ENCODE data around the gene TTC6. TPM values are rescaled to one million over a fixed set of nuclear protein-coding genes. Genes with fewer than 3 reads are reported as not detected.

TTC6 gene
- polyA plus RNA-seq, 1 experiment = not detected

- Histone ChIP-seq H3K36me3 (ENCODE audit: control insufficient read depth, insufficient read depth, low read length) (no peaks in the 10 kb centered on the region), H3K27me3 (ENCODE audit: control insufficient read depth, insufficient read depth, low read length) (no peaks in the 10 kb centered on the region), H3K4me3 (ENCODE audit: low read depth, low read length) (no peak overlapping the region)
- no peak for DNase-seq (ENCODE audit: low read depth)
- no peak for TF ChIP-seq CTCF (IDR thresholded peaks at IDR 0.05; ENCODE audit: insufficient read depth, low read depth, low read length)
- ChIA-PET CTCF (interaction anchor here (1.0 kb wide), 1 partner anchor 9 kb away, joined by 3 read pairs; no protein-coding TSS in a partner anchor), POLR2A (no interaction called here)
These were observed 48.3 kb downstream of the TTC6 start for GRCh38 chr14:37643701-37644100.

Other genes with a start within 250 kb of the TTC6 start
- 0.04 and 0.10 TPM in 2 replicates for gene FOXA1, start 380 bp upstream of the TTC6 start, polyA plus RNA-seq (2011; rRNA removed)